ENCODE results near the gene USP9Y.
"Not testable (repeated sequence)": the region's sequence is repeated elsewhere in the genome, so short reads cannot be mapped to it uniquely, and the experiment has no call there.

USP9Y gene

DNA sequence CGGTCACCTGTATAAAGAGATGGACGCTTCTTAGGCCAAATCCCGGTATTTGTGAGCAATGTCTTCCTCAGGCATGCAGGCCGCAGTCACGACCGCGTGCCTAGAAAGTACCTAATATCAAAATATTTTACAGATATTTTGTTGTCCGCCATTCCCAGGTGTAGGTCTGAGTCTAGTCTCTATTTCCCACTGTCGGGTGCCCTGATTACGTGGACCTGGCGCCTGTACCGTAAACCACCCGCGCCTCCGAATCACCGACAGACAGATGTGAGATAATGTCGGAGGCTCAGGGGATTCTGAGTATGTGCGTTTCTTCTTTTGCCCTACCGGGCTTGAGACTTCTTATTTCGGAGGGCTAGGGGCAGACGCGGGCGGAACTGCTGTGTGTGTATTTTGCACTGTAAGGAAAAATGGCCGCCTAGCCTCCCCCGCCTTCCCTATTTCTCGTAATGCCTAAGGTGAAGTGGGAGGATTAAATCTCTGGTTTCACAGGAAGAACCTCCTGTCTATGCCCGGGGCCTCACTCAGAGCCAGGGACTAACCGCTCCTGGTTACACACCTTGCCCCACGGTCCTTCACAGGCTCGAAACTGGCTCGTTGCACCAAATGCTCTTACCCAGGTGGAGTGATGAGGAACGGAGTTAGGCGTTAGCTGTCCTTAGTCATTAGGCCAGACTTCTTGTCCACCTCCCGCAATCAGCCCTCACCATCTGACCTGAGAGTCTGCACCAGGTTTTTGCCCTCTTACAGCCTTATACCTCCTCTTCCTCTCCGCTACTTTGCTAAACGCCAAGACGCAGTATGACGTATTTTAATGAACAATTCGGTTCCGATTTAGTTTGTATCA is 38.1 kb upstream of the USP9Y start:
- Histone ChIP-seq H3K27ac (ENCODE audit: low read depth, low read length) (no peak overlapping the region), H3K9ac (ENCODE audit: low read length) (no peak overlapping the region), H3F3A (ENCODE audit: insufficient read depth) (no peaks in the 10 kb centered on the region), H3K4me2 (ENCODE audit: low read depth, low read length, poor library complexity, severe bottlenecking) (no peak overlapping the region), H2AFZ (ENCODE audit: low read depth, low read length, severe bottlenecking) (no peak overlapping the region), H3K9me2 (replicated peaks; ENCODE audit: insufficient read depth, low read length) (no peaks in the 10 kb centered on the region), H3K79me2 (ENCODE audit: insufficient read depth, low read length) (no peaks in the 10 kb centered on the region), H3K36me3 (ENCODE audit: low read length) (no peaks in the 10 kb centered on the region), H3K27me3 (ENCODE audit: low read length) (no peaks in the 10 kb centered on the region), H3K9me3 (ENCODE audit: insufficient read depth, low read length) (no peaks in the 10 kb centered on the region), H3K4me3 (ENCODE audit: insufficient read depth, low read length, poor library complexity, severe bottlenecking) (no peak overlapping the region), H4K20me1 (ENCODE audit: low read depth, low read length) (no peaks in the 10 kb centered on the region)
- TF ChIP-seq, protein P1, sequence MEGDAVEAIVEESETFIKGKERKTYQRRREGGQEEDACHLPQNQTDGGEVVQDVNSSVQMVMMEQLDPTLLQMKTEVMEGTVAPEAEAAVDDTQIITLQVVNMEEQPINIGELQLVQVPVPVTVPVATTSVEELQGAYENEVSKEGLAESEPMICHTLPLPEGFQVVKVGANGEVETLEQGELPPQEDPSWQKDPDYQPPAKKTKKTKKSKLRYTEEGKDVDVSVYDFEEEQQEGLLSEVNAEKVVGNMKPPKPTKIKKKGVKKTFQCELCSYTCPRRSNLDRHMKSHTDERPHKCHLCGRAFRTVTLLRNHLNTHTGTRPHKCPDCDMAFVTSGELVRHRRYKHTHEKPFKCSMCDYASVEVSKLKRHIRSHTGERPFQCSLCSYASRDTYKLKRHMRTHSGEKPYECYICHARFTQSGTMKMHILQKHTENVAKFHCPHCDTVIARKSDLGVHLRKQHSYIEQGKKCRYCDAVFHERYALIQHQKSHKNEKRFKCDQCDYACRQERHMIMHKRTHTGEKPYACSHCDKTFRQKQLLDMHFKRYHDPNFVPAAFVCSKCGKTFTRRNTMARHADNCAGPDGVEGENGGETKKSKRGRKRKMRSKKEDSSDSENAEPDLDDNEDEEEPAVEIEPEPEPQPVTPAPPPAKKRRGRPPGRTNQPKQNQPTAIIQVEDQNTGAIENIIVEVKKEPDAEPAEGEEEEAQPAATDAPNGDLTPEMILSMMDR (IDR thresholded peaks at IDR 0.05; ENCODE audit: insufficient read depth, low read length, poor library complexity, severe bottlenecking): no peak
- no peak for TF ChIP-seq EZH2phosphoT487 (conservative IDR thresholded peaks at IDR 0.05; ENCODE audit: low read length)

DNA sequence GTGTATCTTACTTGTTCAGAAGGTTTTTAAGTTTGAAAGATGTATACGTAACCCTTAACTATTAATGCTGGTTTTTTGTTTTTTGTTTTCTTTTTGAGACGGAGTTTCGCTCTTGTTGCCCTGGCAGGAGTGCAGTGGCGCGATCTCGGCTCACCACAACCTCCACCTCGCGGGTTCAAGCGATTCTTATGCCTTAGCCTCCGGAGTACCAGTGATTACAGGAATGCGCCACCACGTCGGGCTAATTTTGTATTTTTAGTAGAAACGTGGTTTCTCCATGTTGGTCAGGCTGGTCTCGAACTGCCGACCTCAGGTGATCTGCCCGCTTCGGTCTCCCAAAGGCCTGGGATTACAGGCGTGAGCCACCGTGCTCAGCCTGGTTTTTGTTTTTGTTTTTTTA is 37.2 kb upstream of the USP9Y start:
- H3K9me2 ChIP-seq (replicated peaks; ENCODE audit: insufficient read depth, low read length); H3K9ac ChIP-seq (ENCODE audit: low read length); H3K4me2 ChIP-seq (ENCODE audit: low read depth, low read length, poor library complexity, severe bottlenecking); H3K27ac ChIP-seq (ENCODE audit: low read depth, low read length); H3K9me3 ChIP-seq (ENCODE audit: insufficient read depth, low read length); H4K20me1 ChIP-seq (ENCODE audit: low read depth, low read length); H3K36me3 ChIP-seq (ENCODE audit: low read length); H3F3A ChIP-seq (ENCODE audit: insufficient read depth); H2AFZ ChIP-seq (ENCODE audit: low read depth, low read length, severe bottlenecking); H3K4me3 ChIP-seq (ENCODE audit: insufficient read depth, low read length, poor library complexity, severe bottlenecking); H3K79me2 ChIP-seq (ENCODE audit: insufficient read depth, low read length); H3K27me3 ChIP-seq (ENCODE audit: low read length): not testable (repeated sequence)

DNA sequence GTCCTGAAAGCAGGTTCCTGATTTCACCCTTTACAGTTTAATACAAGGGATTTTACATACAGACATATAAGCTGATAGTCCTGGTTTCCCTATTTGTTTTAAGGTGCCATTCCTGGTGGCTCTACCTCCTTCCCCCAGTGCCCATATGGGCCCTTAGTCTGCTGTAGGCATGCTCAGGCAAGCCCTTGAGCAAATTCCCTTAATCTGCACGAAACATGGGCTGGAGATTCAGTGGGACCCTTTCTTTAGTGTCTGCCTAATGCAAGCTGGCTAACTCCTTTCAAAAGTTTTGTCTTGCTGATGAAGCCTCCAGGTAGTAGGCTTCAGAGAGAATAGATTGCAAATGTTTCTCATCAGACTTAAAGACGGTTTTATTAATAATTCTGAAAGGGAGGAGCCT is 22.9 kb upstream of the USP9Y start:
- Histone ChIP-seq H3K27ac (ENCODE audit: low read depth, low read length) (no peak overlapping the region), H3K4me3 (ENCODE audit: insufficient read depth, low read length, poor library complexity, severe bottlenecking) (no peak overlapping the region), H3F3A (ENCODE audit: insufficient read depth) (no peaks in the 10 kb centered on the region), H4K20me1 (ENCODE audit: low read depth, low read length) (no peaks in the 10 kb centered on the region), H2AFZ (ENCODE audit: low read depth, low read length, severe bottlenecking) (no peak overlapping the region), H3K4me2 (ENCODE audit: low read depth, low read length, poor library complexity, severe bottlenecking) (no peak overlapping the region), H3K9me2 (replicated peaks; ENCODE audit: insufficient read depth, low read length) (no peaks in the 10 kb centered on the region), H3K27me3 (ENCODE audit: low read length) (no peaks in the 10 kb centered on the region), H3K9ac (ENCODE audit: low read length) (no peak overlapping the region), H3K9me3 (ENCODE audit: insufficient read depth, low read length) (no peaks in the 10 kb centered on the region), H3K36me3 (ENCODE audit: low read length) (no peaks in the 10 kb centered on the region), H3K79me2 (ENCODE audit: insufficient read depth, low read length) (no peaks in the 10 kb centered on the region)
- TF ChIP-seq, protein P1 (IDR thresholded peaks at IDR 0.05; ENCODE audit: insufficient read depth, low read length, poor library complexity, severe bottlenecking): no peak
- no peak for TF ChIP-seq EZH2phosphoT487 (conservative IDR thresholded peaks at IDR 0.05; ENCODE audit: low read length)

DNA sequence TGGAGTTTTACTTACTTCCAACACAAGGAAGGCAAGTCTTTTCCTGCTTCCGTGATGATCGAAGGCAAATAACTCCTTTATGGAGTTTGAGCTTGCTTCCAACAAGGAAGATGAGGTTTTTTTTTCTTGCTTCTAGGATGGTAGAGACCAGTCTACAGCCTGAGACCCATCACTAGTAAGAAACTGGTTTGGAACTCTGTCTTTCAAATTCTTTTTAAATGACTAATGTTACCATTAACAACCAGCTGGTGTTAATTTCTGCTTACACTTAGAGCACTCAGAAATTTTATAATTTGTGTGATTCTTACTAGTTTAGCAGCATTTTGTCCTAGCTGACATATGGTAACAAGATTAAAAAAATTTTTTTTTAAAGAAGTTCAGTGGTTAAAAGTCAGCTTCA is 19.5 kb upstream of the USP9Y start:
- no peak for TF ChIP-seq EZH2phosphoT487 (conservative IDR thresholded peaks at IDR 0.05; ENCODE audit: low read length)
- TF ChIP-seq, protein P1 (IDR thresholded peaks at IDR 0.05; ENCODE audit: insufficient read depth, low read length, poor library complexity, severe bottlenecking): no peak
- Histone ChIP-seq H3K27ac (ENCODE audit: low read depth, low read length) (no peak overlapping the region), H3K36me3 (ENCODE audit: low read length) (no peaks in the 10 kb centered on the region), H4K20me1 (ENCODE audit: low read depth, low read length) (no peaks in the 10 kb centered on the region), H2AFZ (ENCODE audit: low read depth, low read length, severe bottlenecking) (no peak overlapping the region), H3F3A (ENCODE audit: insufficient read depth) (no peaks in the 10 kb centered on the region), H3K27me3 (ENCODE audit: low read length) (no peaks in the 10 kb centered on the region), H3K79me2 (ENCODE audit: insufficient read depth, low read length) (no peaks in the 10 kb centered on the region), H3K9ac (ENCODE audit: low read length) (no peak overlapping the region), H3K4me3 (ENCODE audit: insufficient read depth, low read length, poor library complexity, severe bottlenecking) (no peak overlapping the region), H3K4me2 (ENCODE audit: low read depth, low read length, poor library complexity, severe bottlenecking) (no peak overlapping the region), H3K9me2 (replicated peaks; ENCODE audit: insufficient read depth, low read length) (no peaks in the 10 kb centered on the region), H3K9me3 (ENCODE audit: insufficient read depth, low read length) (no peaks in the 10 kb centered on the region)

All from SU-DHL-6 (cell line).